Neural cell (in vitro differentiated cells): ENCODE data around the gene PSD2.

Source experiments
- CTCF ChIP-seq: fragments of 450-650 bp; IDR thresholded peaks from 2 replicates; pipeline ENCODE4 v1.5.1; 2014; ENCODE audit warnings: antibody characterized with exemption, mild to moderate bottlenecking, moderate library complexity; ENCODE audit not compliant: poor library complexity, severe bottlenecking
- EZH2 ChIP-seq: fragments of 200-600, 300-800 bp; shearing (Covaris generic), sonication (generic); IDR thresholded peaks from 2 replicates; pipeline ENCODE4 v1.6.1; 2014; ENCODE audit warnings: antibody characterized with exemption, low read length, borderline replicate concordance, mild to moderate bottlenecking; ENCODE audit not compliant: insufficient read depth, poor library complexity, severe bottlenecking
- SMC3 ChIP-seq: fragments of 450-650 bp; conservative IDR thresholded peaks from 2 replicates; pipeline ENCODE4 v1.6.1; 2014; ENCODE audit warnings: antibody characterized with exemption, mild to moderate bottlenecking, moderate library complexity; ENCODE audit not compliant: poor library complexity
- TAF1 ChIP-seq: IDR thresholded peaks from 2 replicates; pipeline ENCODE4 v1.6.1; 2012; ENCODE audit warnings: low read depth

GRCh38 chr5:139788294-139788910, 7.2 kb upstream of the PSD2 start:
- TF ChIP-seq EZH2 (no peak), CTCF (no peak), SMC3 (no peak), TAF1 (no peak)
